GM21576 (cell line): ENCODE data around the gene PRUNE2.

ENCODE experiments used
- ATAC-seq: cut with Tn5 transposase; IDR thresholded peaks from one replicate; pipeline ENCODE4 v1.9.1; 2021; ENCODE audit warnings: mild to moderate bottlenecking, moderate library complexity; ENCODE audit not compliant: unreplicated experiment

The PRUNE2 gene

DNA sequence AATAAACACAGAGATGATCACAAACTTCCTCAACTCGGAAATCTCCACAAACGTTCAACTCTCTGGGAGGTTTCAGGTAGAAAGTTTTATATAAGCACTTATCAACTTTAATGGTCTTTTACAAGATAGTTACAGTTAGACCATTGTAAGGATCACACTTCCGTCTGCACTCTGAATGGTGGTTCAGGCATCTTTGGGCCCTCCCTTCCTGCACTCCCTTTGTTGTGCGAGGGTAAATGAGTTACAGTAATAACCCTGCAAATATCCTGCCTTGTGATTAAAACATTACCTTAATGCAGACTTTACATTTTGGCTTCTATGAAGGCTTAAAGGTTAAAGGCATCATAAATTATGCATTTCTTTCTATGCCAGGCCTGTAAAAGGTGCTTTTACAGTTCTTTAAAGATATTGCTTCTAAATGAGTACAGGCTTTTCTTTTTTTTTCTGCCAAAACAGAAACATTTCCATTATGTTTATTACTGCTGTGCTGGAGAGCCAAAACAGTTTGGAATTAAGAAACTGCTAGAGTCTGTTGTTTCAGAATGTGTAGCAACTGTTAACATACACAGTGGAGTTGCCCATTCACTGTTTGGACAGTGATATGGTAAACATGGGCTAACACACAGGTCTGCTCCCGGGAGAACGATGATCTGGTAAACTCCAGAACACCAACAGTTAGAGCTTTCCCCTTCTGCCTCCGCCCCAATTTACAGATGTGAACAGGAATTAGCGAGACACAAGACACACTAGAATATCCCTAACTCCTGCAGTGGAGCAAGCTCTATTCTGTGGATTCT, 1.1 kb downstream of the PRUNE2 start:
- no peak for ATAC-seq

DNA sequence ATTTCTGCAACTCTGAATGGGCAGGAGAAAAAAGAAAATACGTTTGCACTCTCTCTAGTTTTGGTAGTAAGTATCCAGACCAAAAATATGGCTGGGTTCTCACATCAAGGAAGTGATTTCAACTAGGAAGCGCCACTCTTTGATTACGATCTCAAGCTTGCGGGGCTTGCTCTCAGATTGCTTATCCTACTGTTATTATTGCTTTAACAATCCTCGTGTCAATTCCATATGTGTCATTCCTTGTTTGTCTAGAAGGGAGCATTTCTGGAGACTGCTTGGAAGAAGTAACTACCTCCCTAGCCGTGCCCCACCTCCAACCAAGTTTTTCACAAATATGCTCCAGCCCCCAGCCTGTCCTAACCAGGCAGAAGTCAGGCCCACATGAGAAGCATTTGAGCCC, 3.5 kb downstream of the PRUNE2 start:
- no peak for ATAC-seq

DNA sequence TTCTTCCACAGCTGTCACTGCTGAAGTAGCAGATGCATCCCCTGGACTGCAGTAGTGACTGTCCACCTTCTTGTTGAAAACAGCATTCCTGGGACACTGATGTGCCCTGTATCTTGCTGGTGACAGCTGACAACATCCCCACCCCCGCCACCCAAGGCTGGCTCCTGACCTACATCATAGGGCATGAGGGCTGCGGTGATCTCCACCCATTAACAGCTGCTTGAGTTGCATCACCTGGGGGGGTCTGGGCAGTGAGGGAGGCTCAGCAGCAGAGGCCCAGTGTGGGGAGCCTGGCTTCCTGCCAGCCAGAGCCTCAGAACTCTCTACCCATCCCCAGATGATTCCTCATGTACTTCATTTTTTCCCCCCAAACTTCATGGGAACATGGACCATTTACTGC, 4.1 kb downstream of the PRUNE2 start:
- ATAC-seq = no peak

DNA sequence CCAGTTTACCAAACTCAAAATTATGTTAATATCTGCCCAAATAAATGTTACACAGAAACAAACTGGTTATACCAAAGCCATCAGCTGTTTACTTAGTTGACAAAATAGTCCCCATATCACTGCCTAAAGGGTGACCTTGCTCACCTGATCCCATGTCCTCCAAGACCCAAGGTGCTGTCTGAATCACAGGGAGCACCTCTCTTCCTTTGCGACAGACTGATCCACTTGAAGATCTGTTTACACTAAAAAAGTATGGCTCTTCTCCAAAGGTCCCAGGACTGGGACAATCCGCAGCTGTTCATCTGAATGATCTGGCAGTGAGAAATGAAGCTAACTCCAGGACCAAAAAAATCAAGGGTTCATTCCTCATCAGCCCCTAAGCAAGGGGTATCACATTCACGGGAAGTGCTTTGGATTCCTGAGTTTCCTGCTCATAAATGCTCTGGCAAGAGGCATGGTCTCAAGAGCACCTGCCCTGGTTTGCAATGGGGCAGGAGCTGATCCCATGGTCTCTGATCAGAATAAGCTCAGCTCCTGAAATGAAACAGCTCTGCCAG, 5.0 kb downstream of the PRUNE2 start:
- ATAC-seq = no peak

DNA sequence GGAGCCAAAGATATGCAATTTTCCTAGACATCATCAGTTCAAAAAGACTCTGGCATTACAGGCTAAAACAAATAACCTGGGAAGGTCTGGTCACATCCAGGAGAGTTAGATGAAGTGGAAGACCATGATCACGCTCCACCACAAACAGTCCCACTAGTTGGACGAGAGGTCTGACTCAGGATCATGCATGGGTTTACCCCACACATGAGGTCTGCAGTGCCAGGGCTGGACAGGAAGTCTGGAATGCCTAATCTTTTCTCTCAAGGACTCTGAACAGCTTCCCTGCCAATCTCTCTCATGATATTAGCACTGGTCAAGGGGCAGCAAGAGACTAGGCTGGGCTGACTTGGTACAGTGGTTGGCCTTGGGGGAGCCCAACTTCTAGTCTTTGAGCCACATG, 7.1 kb downstream of the PRUNE2 start:
- no peak for ATAC-seq

DNA sequence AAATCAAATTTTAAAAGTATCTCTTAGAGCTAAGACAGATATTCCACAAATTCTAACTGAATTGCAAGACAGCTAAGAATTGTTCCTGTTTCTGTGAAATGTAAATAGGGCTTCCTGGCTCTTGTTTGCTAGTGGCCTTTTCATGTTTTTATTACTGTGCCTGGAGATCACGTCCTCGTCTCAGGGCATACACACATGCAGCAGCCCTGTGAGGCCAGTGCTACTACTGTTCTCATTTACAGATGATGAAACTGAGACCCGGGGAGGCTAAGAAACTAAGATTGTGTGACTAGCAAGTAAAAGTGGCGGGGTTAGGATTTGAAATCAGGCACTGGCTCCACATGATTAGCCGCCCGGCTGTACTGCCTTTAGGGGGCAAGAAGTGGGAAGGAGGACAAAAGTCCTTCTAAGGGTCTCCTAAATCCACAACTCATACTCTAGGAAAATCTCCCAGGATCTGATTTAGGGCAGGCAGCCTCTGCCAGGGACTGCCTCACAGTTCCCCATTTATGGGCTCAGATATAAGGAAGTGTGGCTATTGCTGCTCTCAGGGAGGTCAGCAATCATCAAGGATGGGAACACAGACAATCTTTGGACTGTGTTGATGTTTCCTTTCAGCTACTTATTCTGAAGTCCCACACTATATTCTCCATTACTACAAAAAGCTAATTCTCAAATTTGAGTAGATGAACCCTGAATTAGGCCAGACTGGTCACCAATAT, 7.9 kb downstream of the PRUNE2 start:
- ATAC-seq = no peak

DNA sequence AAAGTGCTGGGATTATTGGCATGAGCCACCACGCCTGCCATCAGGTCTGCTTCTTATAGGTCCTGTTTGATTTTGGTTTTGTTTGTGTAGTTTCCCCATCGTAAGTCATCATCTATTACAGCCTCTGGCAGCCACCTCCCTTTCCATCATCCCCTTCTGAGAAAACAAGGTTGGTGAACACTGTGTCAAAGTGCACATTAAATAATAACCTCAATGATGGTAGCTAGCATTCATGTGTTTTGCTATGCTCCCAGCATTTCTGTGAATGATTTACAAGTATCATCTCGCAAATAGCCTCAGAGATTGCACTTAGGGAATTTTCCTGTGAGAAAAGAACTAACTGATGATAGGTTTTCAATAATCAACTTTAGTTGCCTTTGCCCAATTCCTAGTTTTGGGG, 9.9 kb downstream of the PRUNE2 start:
- no peak for ATAC-seq

DNA sequence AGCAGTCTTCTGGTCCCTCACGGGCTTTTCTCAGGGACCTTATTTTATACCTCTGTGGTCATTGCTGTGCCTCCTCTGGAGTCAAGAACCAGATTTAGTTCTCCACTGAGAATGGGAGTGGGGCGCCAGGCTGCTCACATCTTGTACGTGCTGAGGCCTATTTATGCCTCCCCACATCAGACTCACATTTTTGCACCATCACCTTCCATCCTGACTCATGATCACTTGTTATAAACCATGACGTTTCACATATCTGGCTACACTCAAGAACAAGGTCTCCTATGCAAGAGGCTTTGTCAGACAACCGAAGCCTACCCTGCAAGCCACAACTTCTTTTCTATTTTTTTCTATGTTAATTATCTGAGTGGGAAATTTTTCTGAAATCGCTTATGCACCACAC, 10.7 kb downstream of the PRUNE2 start:
- no peak for ATAC-seq

DNA sequence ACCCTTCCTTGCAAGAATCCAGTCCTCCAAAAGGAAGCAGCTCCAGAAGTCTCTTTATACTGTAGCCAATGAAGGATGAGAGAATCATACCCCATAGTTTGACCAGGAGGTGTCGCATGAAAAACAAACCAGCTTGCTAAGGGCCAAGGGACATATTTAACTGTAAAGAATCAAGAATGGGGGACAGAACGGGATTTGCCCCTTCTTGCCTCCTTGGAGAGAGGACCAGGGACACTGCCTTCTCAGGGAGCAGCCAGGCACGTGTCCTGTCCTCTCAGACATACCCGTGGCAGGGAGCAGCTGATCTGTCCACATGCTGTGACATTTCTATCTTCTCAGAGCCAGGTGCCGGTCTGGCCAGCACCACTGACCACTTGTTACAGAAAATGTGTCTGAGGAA, 11.7 kb downstream of the PRUNE2 start:
- no peak for ATAC-seq

DNA sequence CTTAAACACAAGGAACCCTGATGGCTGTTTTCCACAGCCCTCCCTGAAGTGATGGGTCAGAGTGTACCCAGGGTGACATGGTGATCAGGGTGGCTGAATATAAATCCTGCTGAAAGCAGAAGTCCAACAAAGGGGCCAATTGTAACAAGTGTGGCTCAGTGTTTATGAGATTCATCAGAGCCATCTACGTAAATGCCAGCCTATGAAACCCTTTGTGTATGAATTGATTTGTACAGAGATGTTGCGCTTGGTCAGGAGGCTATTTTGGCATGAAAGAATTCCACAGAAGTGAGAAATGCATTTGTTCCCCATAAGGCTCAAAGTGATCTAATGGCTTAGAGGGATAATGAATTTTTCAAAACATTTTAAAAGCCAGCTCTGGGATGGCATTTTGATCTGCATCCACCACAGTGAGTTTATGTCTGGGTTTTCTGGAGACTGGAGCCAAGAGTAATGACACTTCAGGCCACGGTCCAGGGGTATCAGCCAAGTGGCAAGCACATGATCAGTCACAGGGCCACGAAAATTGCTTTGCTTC, 12.4 kb downstream of the PRUNE2 start:
- ATAC-seq = no peak

DNA sequence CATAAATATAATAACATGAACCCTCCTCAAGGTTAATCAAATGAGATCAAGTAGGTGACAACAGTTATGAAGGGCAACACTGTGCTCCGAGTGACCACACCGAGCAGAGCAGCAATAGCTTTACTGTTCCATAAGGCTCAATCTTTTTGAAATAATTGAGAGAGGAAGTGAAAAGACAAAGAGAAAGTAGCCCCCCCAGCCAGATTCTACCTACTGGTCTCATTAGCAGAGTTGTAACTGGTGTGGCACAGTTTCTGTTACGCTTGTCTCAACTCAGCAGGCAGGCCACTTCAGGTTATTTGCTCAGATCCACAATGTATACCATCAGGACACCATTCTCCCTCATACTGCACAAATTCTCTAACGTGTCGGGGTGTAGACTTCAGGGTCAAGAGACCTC, 14.0 kb downstream of the PRUNE2 start:
- ATAC-seq = peak; percentile 58

DNA sequence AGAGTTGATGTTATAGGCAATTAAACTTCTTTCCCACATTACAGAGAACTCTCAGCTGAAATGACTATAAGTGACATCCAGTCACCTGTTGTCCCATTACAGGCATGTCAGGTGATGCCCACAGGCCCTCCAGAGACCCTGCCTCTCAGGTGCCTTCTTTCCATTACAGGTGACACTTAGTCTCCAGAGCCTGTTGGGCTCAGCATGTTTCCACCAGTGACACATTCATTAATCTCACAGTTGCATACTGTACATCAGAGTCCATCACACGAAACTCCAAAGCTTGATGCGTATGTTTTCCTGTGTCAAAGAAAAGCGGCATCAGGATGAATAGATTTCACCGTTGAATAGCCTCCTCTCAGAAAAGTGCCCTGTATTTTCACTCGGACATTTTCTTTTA, 14.6 kb downstream of the PRUNE2 start:
- ATAC-seq = no peak

DNA sequence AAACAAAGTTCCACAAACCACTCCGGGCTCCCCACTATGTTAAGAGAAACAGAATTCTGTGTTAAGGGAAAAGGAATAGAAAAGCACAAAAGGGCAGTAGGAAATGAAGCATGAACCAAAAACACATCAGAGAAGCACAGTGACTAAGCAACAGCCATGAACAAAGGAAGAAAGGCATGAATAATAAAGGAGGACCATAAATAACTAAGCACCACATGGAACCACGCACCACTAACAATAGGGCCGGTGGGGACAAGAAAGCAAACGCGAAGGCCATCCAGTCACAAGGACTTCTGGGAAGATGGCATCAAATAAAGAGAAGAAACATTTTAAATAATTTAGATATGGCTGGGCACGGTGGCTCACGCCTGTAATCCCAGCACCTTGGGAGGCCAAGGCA, 18.0 kb downstream of the PRUNE2 start:
- no peak for ATAC-seq

DNA sequence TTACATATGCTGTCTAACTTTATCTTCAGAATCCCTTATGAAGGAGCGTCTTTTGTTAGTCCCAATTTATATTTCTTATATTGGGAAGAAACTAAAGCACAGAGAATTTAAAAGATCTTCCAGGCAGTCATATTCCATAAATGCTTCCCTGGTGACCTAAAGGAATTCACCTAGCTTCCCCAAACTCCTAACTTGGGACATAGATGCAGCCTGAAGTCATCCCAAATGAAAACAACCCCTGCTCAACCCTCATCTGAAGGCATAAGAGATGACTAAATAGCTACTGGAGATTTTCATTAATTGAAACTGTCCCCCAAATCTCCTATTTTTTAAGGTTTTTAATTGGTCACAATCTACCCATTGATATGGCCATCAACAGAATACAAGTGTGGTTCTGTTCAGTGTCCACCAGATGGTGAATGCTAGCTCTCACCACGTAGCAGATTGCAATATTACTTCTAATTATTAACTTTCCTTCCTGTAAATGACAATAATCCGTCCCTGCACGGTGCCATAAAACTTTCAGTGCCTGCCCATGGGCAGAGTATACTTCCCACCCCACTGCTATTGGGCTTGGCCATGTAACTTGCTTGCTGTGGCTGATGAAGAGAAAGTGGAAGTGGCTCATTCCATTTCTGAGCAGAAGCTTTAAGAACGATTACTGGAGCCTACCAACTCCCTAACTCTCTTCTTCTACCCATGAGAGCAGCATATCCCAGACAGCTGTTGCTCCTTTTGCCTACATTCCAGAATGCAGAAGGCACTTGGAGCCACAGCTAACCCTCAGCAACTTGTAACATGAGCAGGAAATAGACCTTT, 18.7 kb downstream of the PRUNE2 start:
- ATAC-seq = no peak

DNA sequence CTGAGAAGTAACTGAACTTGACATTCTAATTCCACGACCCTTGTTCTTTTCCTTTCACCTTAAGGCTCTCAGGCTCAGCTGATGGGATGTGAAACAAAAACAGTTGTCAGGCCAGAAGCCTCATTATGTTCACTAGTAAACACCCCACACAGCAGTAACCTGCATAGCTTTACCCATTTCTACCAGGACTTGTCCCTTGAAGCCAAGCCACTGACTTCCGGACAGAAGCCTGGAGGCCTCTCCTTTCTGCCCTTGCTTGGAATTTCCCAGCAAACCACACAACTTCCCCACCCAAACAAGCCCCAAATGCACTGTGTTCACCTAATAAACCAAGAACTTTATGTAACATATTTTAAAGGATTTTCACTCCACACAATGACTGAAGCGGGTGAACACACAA, 19.6 kb downstream of the PRUNE2 start:
- ATAC-seq = no peak

DNA sequence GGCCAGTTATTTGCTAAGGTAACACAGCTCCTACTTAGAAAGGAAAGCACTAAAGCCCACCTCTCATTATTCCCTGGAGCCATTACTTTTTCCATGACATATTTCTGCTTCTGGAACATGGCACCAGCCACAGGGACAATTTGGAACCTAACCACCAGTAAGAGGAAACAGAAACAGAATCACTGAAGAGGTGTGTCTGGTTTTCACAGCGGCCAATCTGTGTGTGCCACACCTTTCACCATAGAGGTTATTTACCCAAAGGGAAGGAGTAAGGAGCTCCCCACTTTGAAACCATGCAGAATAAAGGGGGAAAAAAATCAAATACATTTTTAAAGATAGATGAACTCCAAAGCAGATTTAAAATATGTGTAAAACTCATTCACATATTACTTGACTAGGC, 21.1 kb downstream of the PRUNE2 start:
- ATAC-seq = no peak

DNA sequence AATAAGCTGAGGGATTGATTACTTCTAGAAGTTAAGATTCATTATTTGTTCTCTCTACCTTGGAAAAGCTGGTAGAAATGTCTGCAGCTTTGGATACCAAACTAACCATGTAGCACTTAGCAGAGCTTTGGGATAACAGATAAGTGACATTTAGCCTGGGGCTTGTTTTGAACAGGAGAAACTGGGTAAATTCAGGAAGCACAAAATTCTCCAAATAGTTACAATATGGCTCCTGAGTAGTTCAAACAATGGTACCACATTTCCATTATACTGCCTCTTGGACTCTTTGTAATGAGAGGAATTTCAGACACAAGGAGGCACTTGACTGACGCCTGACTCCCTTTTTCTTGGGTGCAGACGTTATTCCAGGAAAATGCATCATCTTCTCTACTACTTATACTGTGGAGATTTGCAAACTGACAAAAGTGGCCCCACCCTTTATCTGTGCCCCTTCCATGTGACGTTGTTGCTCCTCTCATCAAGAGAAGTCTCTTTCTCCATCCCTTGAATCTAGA, 22.5 kb downstream of the PRUNE2 start:
- ATAC-seq = no peak

DNA sequence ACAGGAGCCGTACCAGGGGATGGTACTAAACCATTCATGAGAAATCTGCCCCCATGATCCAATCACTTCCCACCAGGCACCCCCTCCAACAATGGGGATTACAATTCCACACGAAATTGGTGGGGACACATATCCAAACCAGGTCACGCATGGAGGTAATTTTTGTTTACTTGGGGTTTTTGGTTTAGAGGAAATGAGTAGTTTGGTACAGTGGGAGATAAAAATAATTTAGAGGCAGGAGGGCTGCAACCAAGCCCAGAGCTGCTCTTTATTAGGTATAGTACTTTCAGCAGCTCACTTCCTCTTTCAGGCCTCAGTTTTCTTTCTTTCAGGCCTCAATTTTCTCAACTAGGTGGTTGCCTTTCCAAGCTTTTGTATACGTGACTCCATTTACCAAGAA, 23.2 kb downstream of the PRUNE2 start:
- peak; percentile 91 for ATAC-seq

DNA sequence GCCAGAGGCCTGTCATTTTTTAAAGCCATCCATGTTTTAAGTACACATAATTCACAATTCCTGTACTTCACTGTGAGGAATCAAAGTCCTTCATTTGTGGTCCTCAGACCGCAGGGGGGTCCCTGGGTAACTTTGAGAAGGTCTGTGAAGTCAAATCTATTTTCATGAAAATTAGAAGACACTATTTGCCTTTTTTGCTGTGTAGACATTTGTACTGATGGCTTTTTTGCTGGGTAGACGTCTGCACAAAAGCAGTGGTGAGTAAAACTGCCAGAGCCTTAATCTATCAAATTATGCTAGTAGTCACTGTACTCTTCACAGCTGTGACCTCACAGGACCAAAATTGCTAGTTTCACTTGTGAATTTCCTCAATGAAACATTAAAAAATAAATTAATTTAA, 25.7 kb downstream of the PRUNE2 start:
- ATAC-seq = no peak

DNA sequence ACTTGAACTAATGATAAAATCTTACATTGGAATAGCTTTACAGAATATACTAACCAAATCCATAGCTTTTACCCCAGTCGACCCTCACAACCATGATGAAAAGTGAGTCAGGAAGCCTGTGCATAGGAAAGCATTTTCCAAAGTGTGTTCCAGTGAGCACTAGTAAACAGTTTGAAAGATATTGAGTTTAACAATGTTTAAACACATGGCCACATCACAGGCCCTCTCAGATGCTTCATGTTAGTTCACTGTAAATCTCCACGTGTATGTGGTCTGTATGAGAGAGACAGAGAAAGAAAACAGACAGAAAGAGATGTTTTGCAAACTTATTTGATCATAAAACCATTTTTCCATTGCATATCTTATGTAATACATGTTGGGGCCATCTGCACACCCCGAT, 27.0 kb downstream of the PRUNE2 start:
- no peak for ATAC-seq

DNA sequence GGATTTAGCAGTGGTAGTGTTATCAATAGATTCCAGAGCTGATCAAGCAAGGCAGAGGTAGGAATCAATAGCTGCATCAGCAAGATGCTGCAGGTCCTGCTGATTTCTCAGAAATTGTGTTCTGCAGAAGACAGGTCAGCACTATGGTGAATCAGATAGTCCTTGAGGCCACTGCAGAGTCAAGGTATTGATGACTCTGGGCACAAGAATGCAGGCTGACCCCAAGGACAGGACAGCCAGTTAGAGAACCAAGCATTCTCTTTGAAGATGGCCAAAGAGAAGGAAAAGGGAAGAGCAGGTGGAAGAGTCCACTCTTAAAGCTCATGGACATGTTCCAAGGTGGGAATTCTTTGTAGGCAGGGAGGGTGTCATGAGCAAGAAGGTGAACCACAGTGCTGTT, 28.0 kb downstream of the PRUNE2 start:
- no peak for ATAC-seq
